PFSK-1 (cell line): Measurements from ENCODE around the gene CFAP299.

Source experiments
- POLR2AphosphoS5 ChIP-seq: IDR thresholded peaks from 2 replicates; pipeline ENCODE4 v1.6.1; 2012; ENCODE audit warnings: low read depth, mild to moderate bottlenecking, control low read depth, low read length, moderate library complexity
- REST ChIP-seq, 2 experiments: IDR thresholded peaks; 2 replicates each; pipeline versions ENCODE4 v1.6.1 to v1.8.0; 2011 to 2012; ENCODE audit warnings: low read depth in 2 of 2, low read length in 2 of 2, control low read depth in 1 of 2, inconsistent platforms in 1 of 2, mild to moderate bottlenecking in 1 of 2, moderate library complexity in 1 of 2; ENCODE audit not compliant: insufficient read depth in 1 of 2
- SIN3A ChIP-seq: IDR thresholded peaks from 2 replicates; pipeline ENCODE4 v1.6.1; 2012; ENCODE audit warnings: mild to moderate bottlenecking, low read length, moderate library complexity, borderline replicate concordance; ENCODE audit not compliant: insufficient read depth
- TAF1 ChIP-seq: IDR thresholded peaks from 2 replicates; pipeline ENCODE4 v1.6.1; 2012; ENCODE audit warnings: low read length, control low read depth, borderline replicate concordance; ENCODE audit not compliant: insufficient read depth

DNA sequence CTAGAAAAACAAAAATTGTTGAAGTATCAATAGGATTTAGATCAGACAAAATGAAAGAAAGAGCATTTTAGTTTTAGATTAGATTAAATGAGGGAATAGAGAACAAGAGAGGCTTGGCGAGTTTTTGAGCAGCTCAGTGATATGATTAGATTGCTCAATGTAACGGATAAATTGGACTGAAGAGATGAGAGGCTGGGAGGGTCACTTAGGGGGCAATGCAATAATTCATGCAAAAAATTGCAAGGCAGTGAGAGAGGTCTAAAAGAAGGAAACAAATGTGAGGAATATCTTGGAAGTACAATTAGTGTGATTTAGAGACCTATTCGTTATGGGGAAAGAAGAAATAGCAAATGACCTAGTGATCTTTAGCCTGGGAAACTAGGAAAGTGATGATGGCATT is 644.7 kb downstream of the CFAP299 start:
- TF ChIP-seq POLR2AphosphoS5 (no peak), REST (IDR thresholded peaks at IDR 0.05; ENCODE audit: insufficient read depth in 1 of 2, low read depth in 2 of 2, low read length in 2 of 2) (no peak), TAF1 (no peak), SIN3A (no peak)
